ENCODE data around the gene CES4A. TPM values are rescaled to one million over a fixed set of nuclear protein-coding genes. Genes with fewer than 3 reads are reported as not detected.

Gene CES4A
- total RNA-seq, 1 donor from 2014 or later = 18.5 TPM

GRCh38 chr16:67013233-67013822, 24.9 kb downstream of the CES4A start:
- H3K4me1 Mint-ChIP-seq = peaks cover 26% of the 10 kb centered on the region
- no peak for TF ChIP-seq CTCF (IDR thresholded peaks at IDR 0.05; ENCODE audit: unreplicated experiment)
- no peak for DNase-seq (ENCODE audit: low spot score in 2 of 2, unreplicated experiment in 2 of 2)

GRCh38 chr16:67013823-67014633, 25.6 kb downstream of the CES4A start:
- H3K4me1 Mint-ChIP-seq = peaks cover 26% of the 10 kb centered on the region
- H3K27ac Mint-ChIP-seq = peak overlapping the region; percentile 47
- H3K4me3 Mint-ChIP-seq = peak overlapping the region; percentile 67
- no peaks in the 10 kb centered on the region for H3K36me3 Mint-ChIP-seq
- no peaks in the 10 kb centered on the region for H3K9me3 Mint-ChIP-seq
- peak; percentile 77 to 87 for DNase-seq (ENCODE audit: low spot score in 2 of 2, unreplicated experiment in 2 of 2)
- peak; percentile 19 for TF ChIP-seq CTCF (IDR thresholded peaks at IDR 0.05; ENCODE audit: unreplicated experiment)
- H3K27me3 Mint-ChIP-seq (ENCODE audit: low read depth) = no peaks in the 10 kb centered on the region

More at GRCh38 chr16:67013233-67013822, 24.9 kb downstream of the CES4A start:
- H3K4me3 Mint-ChIP-seq = peak overlapping the region; percentile 54
- no peaks in the 10 kb centered on the region for H3K27me3 Mint-ChIP-seq (ENCODE audit: low read depth)
- H3K27ac Mint-ChIP-seq = peak overlapping the region; percentile 9
- H3K9me3 Mint-ChIP-seq = no peaks in the 10 kb centered on the region
- H3K36me3 Mint-ChIP-seq = no peaks in the 10 kb centered on the region

- Mint-ChIP-seq H3K4me1 (peaks cover 26% of the 10 kb centered on the region), H3K4me3 (peak overlapping the region; percentile 67), H3K36me3 (no peaks in the 10 kb centered on the region), H3K27ac (no peak overlapping the region), H3K27me3 (ENCODE audit: low read depth) (no peaks in the 10 kb centered on the region), H3K9me3 (no peaks in the 10 kb centered on the region)
- TF ChIP-seq CTCF (IDR thresholded peaks at IDR 0.05; ENCODE audit: unreplicated experiment) = no peak
- DNase-seq (ENCODE audit: low spot score in 2 of 2, unreplicated experiment in 2 of 2) = no peak
Observed at GRCh38 chr16:67014634-67015312, 26.4 kb downstream of the CES4A start.

- H3K4me1 Mint-ChIP-seq = peaks cover 26% of the 10 kb centered on the region
- no peaks in the 10 kb centered on the region for H3K36me3 Mint-ChIP-seq
- no peaks in the 10 kb centered on the region for H3K9me3 Mint-ChIP-seq
- no peak overlapping the region for H3K27ac Mint-ChIP-seq
- no peak overlapping the region for H3K4me3 Mint-ChIP-seq
- no peaks in the 10 kb centered on the region for H3K27me3 Mint-ChIP-seq (ENCODE audit: low read depth)
- no peak for DNase-seq (ENCODE audit: low spot score in 2 of 2, unreplicated experiment in 2 of 2)
- TF ChIP-seq CTCF (IDR thresholded peaks at IDR 0.05; ENCODE audit: unreplicated experiment) = no peak
Observed at GRCh38 chr16:67015313-67015731, 26.9 kb downstream of the CES4A start.

GRCh38 chr16:67016143-67016542, 27.8 kb downstream of the CES4A start:
- no peaks in the 10 kb centered on the region for H3K27me3 Mint-ChIP-seq (ENCODE audit: low read depth)
- H3K9me3 Mint-ChIP-seq = no peaks in the 10 kb centered on the region
- no peak for TF ChIP-seq CTCF (IDR thresholded peaks at IDR 0.05; ENCODE audit: unreplicated experiment)
- no peak for DNase-seq (ENCODE audit: low spot score in 2 of 2, unreplicated experiment in 2 of 2)
- H3K4me3 Mint-ChIP-seq = no peak overlapping the region
- no peak overlapping the region for H3K27ac Mint-ChIP-seq
- H3K4me1 Mint-ChIP-seq = peaks cover 28% of the 10 kb centered on the region
- H3K36me3 Mint-ChIP-seq = no peaks in the 10 kb centered on the region
